Measurements from ENCODE around the gene POU6F2. TPM values are rescaled to one million over a fixed set of nuclear protein-coding genes. Genes with fewer than 3 reads are reported as not detected.

POU6F2 gene
- total and polyA plus RNA-seq, 2 of the 4 experiments (the other 2 are of a cell fraction) = not detected

DNA sequence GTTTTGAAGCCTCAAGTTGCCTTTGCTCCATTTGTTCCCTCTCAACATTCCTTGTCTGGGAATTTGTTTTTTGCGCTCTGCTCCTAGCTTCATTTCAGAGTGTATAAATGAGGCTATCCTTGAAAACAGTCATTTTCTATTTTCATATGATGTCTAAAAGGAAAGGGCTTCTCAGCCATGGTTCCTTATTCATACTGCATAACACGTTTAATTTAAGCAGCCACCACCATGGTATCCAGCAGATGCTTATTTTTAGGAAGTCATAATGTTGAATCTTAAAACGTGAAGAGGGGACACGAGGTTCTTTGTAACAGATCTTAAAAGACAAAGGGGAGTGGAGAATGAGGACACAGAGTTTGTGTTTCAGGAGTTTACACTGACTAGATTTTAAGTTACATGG lies 14.5 kb downstream of the POU6F2 start:
- TF ChIP-seq, protein P1, sequence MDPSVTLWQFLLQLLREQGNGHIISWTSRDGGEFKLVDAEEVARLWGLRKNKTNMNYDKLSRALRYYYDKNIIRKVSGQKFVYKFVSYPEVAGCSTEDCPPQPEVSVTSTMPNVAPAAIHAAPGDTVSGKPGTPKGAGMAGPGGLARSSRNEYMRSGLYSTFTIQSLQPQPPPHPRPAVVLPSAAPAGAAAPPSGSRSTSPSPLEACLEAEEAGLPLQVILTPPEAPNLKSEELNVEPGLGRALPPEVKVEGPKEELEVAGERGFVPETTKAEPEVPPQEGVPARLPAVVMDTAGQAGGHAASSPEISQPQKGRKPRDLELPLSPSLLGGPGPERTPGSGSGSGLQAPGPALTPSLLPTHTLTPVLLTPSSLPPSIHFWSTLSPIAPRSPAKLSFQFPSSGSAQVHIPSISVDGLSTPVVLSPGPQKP (IDR thresholded peaks at IDR 0.05; ENCODE audit: borderline replicate concordance, low read depth, low read length) = no peak
- TF ChIP-seq RCOR1 (IDR thresholded peaks at IDR 0.05; ENCODE audit: insufficient replicate concordance, low read length) (no peak), POLR2A (IDR thresholded peaks at IDR 0.05; ENCODE audit: low read depth, low read length) (no peak), SMC3 (IDR thresholded peaks at IDR 0.05; ENCODE audit: low read depth, low read length) (no peak), MXI1 (IDR thresholded peaks at IDR 0.05; ENCODE audit: borderline replicate concordance, low read depth, low read length) (no peak), BHLHE40 (IDR thresholded peaks at IDR 0.05; ENCODE audit: low read depth, low read length) (no peak), RFX5 (IDR thresholded peaks at IDR 0.05; ENCODE audit: low read depth, low read length) (no peak), CHD1 (IDR thresholded peaks at IDR 0.05; ENCODE audit: low read depth, low read length) (no peak)
- TF ChIP-seq, protein P2, sequence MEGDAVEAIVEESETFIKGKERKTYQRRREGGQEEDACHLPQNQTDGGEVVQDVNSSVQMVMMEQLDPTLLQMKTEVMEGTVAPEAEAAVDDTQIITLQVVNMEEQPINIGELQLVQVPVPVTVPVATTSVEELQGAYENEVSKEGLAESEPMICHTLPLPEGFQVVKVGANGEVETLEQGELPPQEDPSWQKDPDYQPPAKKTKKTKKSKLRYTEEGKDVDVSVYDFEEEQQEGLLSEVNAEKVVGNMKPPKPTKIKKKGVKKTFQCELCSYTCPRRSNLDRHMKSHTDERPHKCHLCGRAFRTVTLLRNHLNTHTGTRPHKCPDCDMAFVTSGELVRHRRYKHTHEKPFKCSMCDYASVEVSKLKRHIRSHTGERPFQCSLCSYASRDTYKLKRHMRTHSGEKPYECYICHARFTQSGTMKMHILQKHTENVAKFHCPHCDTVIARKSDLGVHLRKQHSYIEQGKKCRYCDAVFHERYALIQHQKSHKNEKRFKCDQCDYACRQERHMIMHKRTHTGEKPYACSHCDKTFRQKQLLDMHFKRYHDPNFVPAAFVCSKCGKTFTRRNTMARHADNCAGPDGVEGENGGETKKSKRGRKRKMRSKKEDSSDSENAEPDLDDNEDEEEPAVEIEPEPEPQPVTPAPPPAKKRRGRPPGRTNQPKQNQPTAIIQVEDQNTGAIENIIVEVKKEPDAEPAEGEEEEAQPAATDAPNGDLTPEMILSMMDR (conservative IDR thresholded peaks at IDR 0.05; ENCODE audit: low read depth, low read length) = no peak
- Histone ChIP-seq H3K9me1 (ENCODE audit: insufficient read depth, low read length) (no peaks in the 10 kb centered on the region), H3K27ac (ENCODE audit: insufficient read depth, low read length) (no peak overlapping the region), H3K9me3 (ENCODE audit: control insufficient read depth, insufficient read depth, low read length) (no peaks in the 10 kb centered on the region), H4K5ac (ENCODE audit: low read depth, low read length) (no peak overlapping the region), H4K8ac (ENCODE audit: low read depth in 2 of 2, low read length in 2 of 2) (no peak overlapping the region), H3K79me1 (ENCODE audit: low read depth in 1 of 2, low read length in 2 of 2) (no peaks in the 10 kb centered on the region), H3K56ac (ENCODE audit: extremely low read depth, insufficient read depth, low read length) (no peak overlapping the region), H2AFZ (replicated peaks; ENCODE audit: low read length, poor library complexity) (no peak overlapping the region), H3K36me3 (ENCODE audit: control insufficient read depth, insufficient read depth, low read length) (no peaks in the 10 kb centered on the region), H3K4ac (ENCODE audit: low read depth, low read length) (no peak overlapping the region), H3K23ac (ENCODE audit: low read depth, low read length) (no peak overlapping the region), H2AK5ac (ENCODE audit: low read depth, low read length) (no peak overlapping the region), H3K18ac (ENCODE audit: low read depth, low read length) (no peak overlapping the region), H3K9ac (ENCODE audit: low read depth, low read length) (no peak overlapping the region), H2BK5ac (ENCODE audit: low read depth, low read length, poor library complexity, severe bottlenecking) (no peak overlapping the region), H2BK15ac (ENCODE audit: low read depth, low read length) (no peak overlapping the region), H3K14ac (replicated peaks; ENCODE audit: low read depth, low read length) (no peak overlapping the region), H4K20me1 (ENCODE audit: insufficient read depth, low read length) (no peaks in the 10 kb centered on the region), H3K27me3 (ENCODE audit: control insufficient read depth, insufficient read depth, low read length) (no peaks in the 10 kb centered on the region; the same call in 1 of the 2 replicates), H3K4me3 (ENCODE audit: insufficient read depth, low read depth, low read length) (no peak overlapping the region), H2BK20ac (ENCODE audit: low read depth, low read length) (no peak overlapping the region), H3K4me2 (ENCODE audit: low read depth, low read length) (no peak overlapping the region), H4K91ac (ENCODE audit: insufficient read depth, low read depth, low read length) (no peak overlapping the region), H2AK9ac (replicated peaks; ENCODE audit: low read depth, low read length, poor library complexity) (no peak overlapping the region), H3K4me1 (ENCODE audit: control insufficient read depth, insufficient read depth, low read length) (no peaks in the 10 kb centered on the region), H2BK120ac (ENCODE audit: low read depth, low read length) (no peak overlapping the region)
- no peak for DNase-seq
- dilution Hi-C loops (cut with HindIII; ENCODE audit: low sequenced_read_pairs, unreplicated experiment) (no loop called here), intact Hi-C loops (cut with micrococcal nuclease) (no loop called here), in situ Hi-C loops (cut with MboI; ENCODE audit: low sequenced_read_pairs) (no loop called here)
- CTCF ChIA-PET = no interaction called here
- no peak for ATAC-seq (ENCODE audit: low read depth)
- WGBS, 2 experiments (ENCODE audit: extremely low coverage in 2 of 2, insufficient read length in 1 of 2) = no CpG with 5 or more reads among the region's 4 CpGs
- BruUV-seq (replicated peaks) = no TSS peak
- POLR2A ChIA-PET (ENCODE audit: unreplicated experiment) = no interaction called here

All from IMR-90 (cell line).